EL (cell line): ENCODE results near the gene ITPKC.
A peak's percentile ranks its signal among the peaks of the same experiment; 100 is the strongest.
"Not testable (repeated sequence)": the region's sequence is repeated elsewhere in the genome, so short reads cannot be mapped to it uniquely, and the experiment has no call there.

Source experiments
- DNase-seq: peaks from one replicate; pipeline ENCODE4 v3.0.0-alpha.2; 2016

Gene ITPKC

GRCh38 chr19:40742886-40743285, 26.0 kb downstream of the ITPKC start:
- DNase-seq = no peak

- DNase-seq = no peak
Observed at GRCh38 chr19:40743926-40744325, 27.0 kb downstream of the ITPKC start.

GRCh38 chr19:40744554-40745401, 27.9 kb downstream of the ITPKC start:
- DNase-seq = no peak

GRCh38 chr19:40745402-40745780, 28.5 kb downstream of the ITPKC start:
- peak; percentile 72 for DNase-seq

- no peak for DNase-seq
Observed at GRCh38 chr19:40747536-40747935, 30.6 kb downstream of the ITPKC start.

GRCh38 chr19:40750058-40750873, 33.4 kb downstream of the ITPKC start, which contains the start of gene ACTMAP:
Gene ACTMAP (minus strand): TSS chr19:40750477. CDS start chr19:40749803, 674 bp downstream.
- peak; percentile 100 for DNase-seq

GRCh38 chr19:40750874-40751537, 34.1 kb downstream of the ITPKC start, which contains the start of gene SNRPA:
Gene SNRPA (plus strand): TSS chr19:40751203. CDS start chr19:40751409, 206 bp downstream.
- peak; percentile 98 for DNase-seq

GRCh38 chr19:40752257-40752781, 35.4 kb downstream of the ITPKC start:
- no peak for DNase-seq

GRCh38 chr19:40754611-40755247, 37.8 kb downstream of the ITPKC start:
- DNase-seq = peak; percentile 40

GRCh38 chr19:40755248-40755624, 38.3 kb downstream of the ITPKC start:
- DNase-seq = no peak

- DNase-seq = no peak
Observed at GRCh38 chr19:40755791-40756190, 38.9 kb downstream of the ITPKC start.

GRCh38 chr19:40756502-40757110, 39.7 kb downstream of the ITPKC start:
- DNase-seq = no peak

GRCh38 chr19:40758491-40758890, 41.6 kb downstream of the ITPKC start:
- DNase-seq = no peak

GRCh38 chr19:40759352-40759751, 42.4 kb downstream of the ITPKC start:
- no peak for DNase-seq

GRCh38 chr19:40762754-40763470, 46.0 kb downstream of the ITPKC start:
- DNase-seq = no peak

GRCh38 chr19:40763526-40763925, 46.6 kb downstream of the ITPKC start:
- DNase-seq = no peak

- DNase-seq = no peak
Observed at GRCh38 chr19:40763963-40764362, 47.1 kb downstream of the ITPKC start.

- DNase-seq = not testable (repeated sequence)
Observed at GRCh38 chr19:40766385-40766784, 49.5 kb downstream of the ITPKC start.

GRCh38 chr19:40768869-40769268, 52.0 kb downstream of the ITPKC start:
- DNase-seq = no peak

- DNase-seq = not testable (repeated sequence)
Observed at GRCh38 chr19:40771101-40771862, 54.4 kb downstream of the ITPKC start.
